ENCODE measurements around the gene RAB5A.

GRCh38 chr3:19959505-19959904, 12.6 kb downstream of the RAB5A start:
- TF ChIP-seq EZH2 (IDR thresholded peaks at IDR 0.05; ENCODE audit: insufficient read depth, poor library complexity, severe bottlenecking) (no peak), EZH2phosphoT487 (IDR thresholded peaks at IDR 0.05; ENCODE audit: insufficient read depth, low read depth) (no peak)
